Naive thymus-derived CD4-positive, alpha-beta T cell (primary cell): Measurements from ENCODE around the gene P2RY12. TPM values are rescaled to one million over a fixed set of nuclear protein-coding genes. Genes with fewer than 3 reads are reported as not detected.

Experiments
- ATAC-seq: fragments of 150-1000 bp; cut with Tn5 transposase; 2 replicates; pipeline ENCODE4 v1.10.0; 2021; ENCODE audit warnings: mild to moderate bottlenecking, moderate library complexity
- CTCF ChIA-PET: fragments of 350-600 bp; sonication (Branson Sonifier 250); formaldehyde crosslinking; loops from one replicate; lab custom pipeline; 2021; ENCODE audit warnings: antibody characterized with exemption; lab: Charles Lee
- POLR2A ChIA-PET: fragments of 350-600 bp; sonication (Branson Sonifier 250); formaldehyde crosslinking; loops from one replicate; lab custom pipeline; 2021; ENCODE audit warnings: antibody characterized with exemption, inconsistent platforms; lab: Charles Lee
- DNase-seq, 9 donors: peaks; one replicate each; pipeline versions ENCODE4 v3.0.0 to v3.0.0-alpha.2; 2020 to 2022; ENCODE audit warnings: mixed read lengths in 1 of 9
- H3K27ac ChIP-seq: one replicate; pipeline ENCODE4 v1.7.0; 2013; ENCODE audit warnings: mild to moderate bottlenecking, low read depth, low read length, moderate library complexity
- H3K27me3 ChIP-seq, 2 donors: one replicate each; pipeline ENCODE4 v1.7.0; 2013; ENCODE audit warnings: low read length in 2 of 2, mild to moderate bottlenecking in 2 of 2, moderate library complexity in 2 of 2; ENCODE audit not compliant: control insufficient read depth in 2 of 2, insufficient read depth in 2 of 2
- H3K36me3 ChIP-seq, 3 experiments: 1 replicate in 2 of 3; 2 replicates in 1 of 3; pipeline ENCODE4 v1.7.0; 2013; ENCODE audit warnings: low read length in 3 of 3, mild to moderate bottlenecking in 3 of 3, moderate library complexity in 1 of 3; ENCODE audit not compliant: insufficient read depth in 3 of 3, control insufficient read depth in 2 of 3
- H3K4me1 ChIP-seq, 2 donors: one replicate each; pipeline ENCODE4 v1.7.0; 2013; ENCODE audit warnings: low read length in 2 of 2, mild to moderate bottlenecking in 2 of 2, moderate library complexity in 1 of 2; ENCODE audit not compliant: control insufficient read depth in 2 of 2, insufficient read depth in 2 of 2
- H3K4me3 ChIP-seq: 2 replicates; pipeline ENCODE4 v1.7.0; 2013; ENCODE audit warnings: mild to moderate bottlenecking, low read length
- H3K9me3 ChIP-seq, 3 experiments: 1 replicate in 2 of 3; 2 replicates in 1 of 3; pipeline ENCODE4 v1.7.0; 2013; ENCODE audit warnings: low read length in 3 of 3; ENCODE audit not compliant: control insufficient read depth in 2 of 3
- H3K27ac Mint-ChIP-seq, 9 donors: one replicate each; pipeline ENCODE4 v1.8.0; 2020 to 2022; ENCODE audit warnings: mixed read lengths in 9 of 9, mild to moderate bottlenecking in 8 of 9, moderate library complexity in 5 of 9, inconsistent platforms in 2 of 9
- H3K27me3 Mint-ChIP-seq, 5 donors: one replicate each; pipeline ENCODE4 v1.8.0; 2021 to 2022; ENCODE audit warnings: mixed read lengths in 5 of 5, mild to moderate bottlenecking in 1 of 5
- H3K36me3 Mint-ChIP-seq, 5 donors: one replicate each; pipeline ENCODE4 v1.8.0; 2020 to 2022; ENCODE audit warnings: mixed read lengths in 5 of 5, mild to moderate bottlenecking in 3 of 5, inconsistent platforms in 1 of 5
- H3K4me1 Mint-ChIP-seq, 7 donors: one replicate each; pipeline ENCODE4 v1.8.0; 2020 to 2022; ENCODE audit warnings: mixed read lengths in 7 of 7, mild to moderate bottlenecking in 3 of 7, inconsistent platforms in 1 of 7
- H3K4me3 Mint-ChIP-seq, 10 donors: one replicate each; pipeline ENCODE4 v1.8.0; 2020 to 2022; ENCODE audit warnings: mild to moderate bottlenecking in 10 of 10, mixed read lengths in 10 of 10, moderate library complexity in 6 of 10, inconsistent platforms in 2 of 10
- H3K9me3 Mint-ChIP-seq, 11 donors: one replicate each; pipeline ENCODE4 v1.8.0; 2020 to 2022; ENCODE audit warnings: mixed read lengths in 11 of 11, mild to moderate bottlenecking in 4 of 11, inconsistent platforms in 1 of 11, moderate library complexity in 1 of 11
- intact Hi-C, 2 donors: fragments of 100-400 bp; cut with micrococcal nuclease; formaldehyde crosslinking; loops; one replicate each; pipeline ENCODE4 v1.15.1; 2023
- polyA plus RNA-seq, 2 donors: library from polyadenylated mRNA; unstranded; fragments of 300-500 nt; fragmentation: Illumina TruSeq; gene quantifications; one replicate each; pipeline ENCODE4 v1.2.3, GENCODE V29; 2021
- total RNA-seq, 6 experiments: library from RNA in 5 of 6; stranded (reverse) in 5 of 6; gene quantifications; 1 replicate in 5 of 6; 2 replicates in 1 of 6; pipeline ENCODE4 v1.2.3 and lab custom pipeline; 2021 to 2026

P2RY12 gene
- total and polyA plus RNA-seq, 7 experiments from 2014 or later, result 0.39 TPM; not detected in 6

- CTCF ChIA-PET, result no interaction called here
- Mint-ChIP-seq H3K36me3 (peaks cover 0 to 3% (median 0%) of the 10 kb centered on the region in 5 donors), H3K4me3 (no peak overlapping the region), H3K4me1 (peaks cover 0 to 2% (median 0%) of the 10 kb centered on the region in 7 donors), H3K27me3 (peaks cover 0 to 15% (median 11%) of the 10 kb centered on the region in 5 donors), H3K27ac (no peak overlapping the region), H3K9me3 (peaks cover 0 to 4% (median 0%) of the 10 kb centered on the region in 11 donors)
- Histone ChIP-seq H3K9me3 (no peaks in the 10 kb centered on the region), H3K4me3 (no peak overlapping the region), H3K27me3 (no peaks in the 10 kb centered on the region), H3K36me3 (no peaks in the 10 kb centered on the region), H3K4me1 (no peaks in the 10 kb centered on the region), H3K27ac (no peak overlapping the region)
- ATAC-seq (no peak), DNase-seq (no peak)
- POLR2A ChIA-PET, result no interaction called here
- intact Hi-C loops, result no loop called here
Observed at GRCh38 chr3:151322511-151322910, 62.0 kb downstream of the P2RY12 start.

DNA sequence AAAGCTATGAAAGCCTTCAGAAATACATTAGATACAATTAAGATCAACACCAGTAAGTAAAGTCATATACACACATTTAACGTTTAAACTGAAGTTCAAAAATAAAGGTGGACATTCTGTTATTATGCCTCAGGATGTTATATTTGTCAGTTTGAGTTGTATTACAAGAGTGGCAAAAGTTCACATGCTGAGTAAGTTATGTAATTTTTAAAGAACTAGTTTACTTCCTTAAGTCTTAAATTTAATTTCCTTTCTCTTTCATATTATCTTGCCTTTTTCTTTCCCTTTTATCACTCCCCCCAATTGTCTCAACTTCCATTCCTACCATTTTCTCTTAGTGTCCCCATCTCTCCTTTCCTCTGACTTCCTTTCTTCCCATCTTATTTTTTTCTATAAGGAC lies 63.0 kb downstream of the P2RY12 start:
- Histone ChIP-seq H3K27ac (no peak overlapping the region), H3K27me3 (no peaks in the 10 kb centered on the region), H3K9me3 (no peaks in the 10 kb centered on the region), H3K4me3 (no peak overlapping the region), H3K36me3 (no peaks in the 10 kb centered on the region), H3K4me1 (no peaks in the 10 kb centered on the region)
- no peak for DNase-seq
- H3K4me3 Mint-ChIP-seq, result no peak overlapping the region
- peaks cover 0 to 5% (median 0%) of the 10 kb centered on the region in 7 donors for H3K4me1 Mint-ChIP-seq
- H3K9me3 Mint-ChIP-seq, result peaks cover 0 to 4% (median 0%) of the 10 kb centered on the region in 11 donors
- H3K36me3 Mint-ChIP-seq, result peaks cover 0 to 3% (median 0%) of the 10 kb centered on the region in 5 donors
- ChIA-PET POLR2A (no interaction called here), CTCF (interaction anchor here (1.2 kb wide), 1 partner anchor 93 kb away, joined by 3 read pairs; no protein-coding TSS in a partner anchor)
- no peak overlapping the region for H3K27ac Mint-ChIP-seq
- intact Hi-C loops, result no loop called here
- ATAC-seq, result no peak
- H3K27me3 Mint-ChIP-seq, result peaks cover 0 to 14% (median 6%) of the 10 kb centered on the region in 5 donors

- Mint-ChIP-seq H3K4me1 (peaks cover 0 to 11% (median 0%) of the 10 kb centered on the region in 7 donors), H3K27me3 (peaks cover 0 to 4% (median 0%) of the 10 kb centered on the region in 5 donors), H3K27ac (no peak overlapping the region), H3K36me3 (peaks cover 0 to 3% (median 0%) of the 10 kb centered on the region in 5 donors), H3K9me3 (peaks cover 0 to 4% (median 0%) of the 10 kb centered on the region in 11 donors), H3K4me3 (no peak overlapping the region)
- CTCF ChIA-PET, result no interaction called here
- DNase-seq (no peak), ATAC-seq (no peak)
- Histone ChIP-seq H3K36me3 (no peaks in the 10 kb centered on the region), H3K9me3 (no peaks in the 10 kb centered on the region), H3K4me3 (no peak overlapping the region), H3K27me3 (no peaks in the 10 kb centered on the region), H3K4me1 (no peaks in the 10 kb centered on the region), H3K27ac (no peak overlapping the region)
- POLR2A ChIA-PET, result no interaction called here
- intact Hi-C loops, result no loop called here
Observed at GRCh38 chr3:151320131-151320530, 64.4 kb downstream of the P2RY12 start.

DNA sequence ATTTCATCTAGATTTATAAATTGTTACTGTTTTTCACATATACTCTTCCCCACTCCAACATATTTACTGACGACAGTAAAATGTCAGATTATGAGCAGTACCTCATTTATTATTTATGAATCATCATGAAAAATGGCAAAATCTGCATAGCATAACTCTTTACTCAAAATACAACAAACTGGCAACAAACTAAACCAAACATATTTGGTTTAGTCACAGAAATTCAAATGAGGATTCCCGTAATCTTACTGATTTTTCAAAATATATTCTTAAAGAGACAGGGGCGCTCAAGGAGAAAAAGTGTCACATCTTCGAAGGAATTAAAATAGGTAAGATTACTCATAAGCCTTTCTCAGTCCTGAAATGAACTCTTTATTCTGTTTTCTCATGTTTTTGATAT lies 64.9 kb downstream of the P2RY12 start:
- Histone ChIP-seq H3K27me3 (no peaks in the 10 kb centered on the region), H3K36me3 (no peaks in the 10 kb centered on the region), H3K4me3 (no peak overlapping the region), H3K27ac (no peak overlapping the region), H3K9me3 (no peaks in the 10 kb centered on the region), H3K4me1 (no peaks in the 10 kb centered on the region)
- peaks cover 0 to 6% (median 0%) of the 10 kb centered on the region in 5 donors for H3K27me3 Mint-ChIP-seq
- H3K36me3 Mint-ChIP-seq, result peaks cover 0 to 3% (median 0%) of the 10 kb centered on the region in 5 donors
- DNase-seq (no peak), ATAC-seq (no peak)
- H3K27ac Mint-ChIP-seq, result no peak overlapping the region
- POLR2A ChIA-PET, result no interaction called here
- H3K9me3 Mint-ChIP-seq, result peaks cover 0 to 4% (median 0%) of the 10 kb centered on the region in 11 donors
- intact Hi-C loops, result no loop called here
- H3K4me3 Mint-ChIP-seq, result no peak overlapping the region
- peaks cover 0 to 11% (median 0%) of the 10 kb centered on the region in 7 donors for H3K4me1 Mint-ChIP-seq
- CTCF ChIA-PET, result no interaction called here

DNA sequence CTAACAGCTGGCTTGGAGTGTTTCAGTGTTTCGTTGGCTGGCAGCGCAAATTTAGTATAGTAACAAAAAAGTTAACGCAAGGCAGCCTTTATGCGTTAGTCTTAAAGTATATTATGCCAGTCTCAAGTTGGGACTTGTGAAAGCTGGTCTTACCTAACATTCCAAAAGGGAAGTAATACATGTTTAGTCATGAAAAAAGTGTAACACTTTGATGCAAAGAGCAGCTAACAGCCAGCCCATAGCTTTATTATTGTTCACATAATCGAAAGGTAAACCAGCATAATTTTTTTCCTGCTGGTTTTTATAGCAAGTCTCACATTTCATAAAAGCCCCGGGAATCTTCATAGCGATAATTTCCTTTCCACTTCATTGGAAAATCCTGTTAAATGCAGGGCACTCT lies 65.6 kb downstream of the P2RY12 start:
- Histone ChIP-seq H3K4me1 (no peaks in the 10 kb centered on the region), H3K36me3 (no peaks in the 10 kb centered on the region), H3K9me3 (no peaks in the 10 kb centered on the region), H3K4me3 (no peak overlapping the region), H3K27ac (no peak overlapping the region), H3K27me3 (no peaks in the 10 kb centered on the region)
- intact Hi-C loops, result no loop called here
- peaks cover 0 to 6% (median 0%) of the 10 kb centered on the region in 5 donors for H3K27me3 Mint-ChIP-seq
- H3K36me3 Mint-ChIP-seq, result peaks cover 0 to 3% (median 0%) of the 10 kb centered on the region in 5 donors
- DNase-seq, result no peak
- CTCF ChIA-PET, result interaction anchor here (0.6 kb wide), 1 partner anchor 11 kb away, joined by 3 read pairs; no protein-coding TSS in a partner anchor
- peaks cover 0 to 11% (median 0%) of the 10 kb centered on the region in 7 donors for H3K4me1 Mint-ChIP-seq
- no peak overlapping the region for H3K4me3 Mint-ChIP-seq
- H3K27ac Mint-ChIP-seq, result no peak overlapping the region
- peak; percentile 51 for ATAC-seq
- peaks cover 0 to 4% (median 0%) of the 10 kb centered on the region in 11 donors for H3K9me3 Mint-ChIP-seq
- POLR2A ChIA-PET, result no interaction called here

GRCh38 chr3:151318313-151318712 lies 66.2 kb downstream of the P2RY12 start:
- CTCF ChIA-PET, result interaction anchor here (0.6 kb wide), 1 partner anchor 11 kb away, joined by 3 read pairs; no protein-coding TSS in a partner anchor

More at GRCh38 chr3:151318313-151318712, 66.2 kb downstream of the P2RY12 start:
- no peak overlapping the region for H3K27ac Mint-ChIP-seq
- Histone ChIP-seq H3K4me1 (no peaks in the 10 kb centered on the region), H3K27ac (no peak overlapping the region), H3K9me3 (no peaks in the 10 kb centered on the region), H3K36me3 (no peaks in the 10 kb centered on the region), H3K27me3 (no peaks in the 10 kb centered on the region), H3K4me3 (no peak overlapping the region)
- H3K27me3 Mint-ChIP-seq, result peaks cover 0 to 6% (median 0%) of the 10 kb centered on the region in 5 donors
- POLR2A ChIA-PET, result no interaction called here
- no peak overlapping the region for H3K4me3 Mint-ChIP-seq
- H3K9me3 Mint-ChIP-seq, result peaks cover 0 to 4% (median 0%) of the 10 kb centered on the region in 11 donors
- ATAC-seq, result no peak
- peaks cover 0 to 11% (median 0%) of the 10 kb centered on the region in 7 donors for H3K4me1 Mint-ChIP-seq
- DNase-seq, result no peak
- H3K36me3 Mint-ChIP-seq, result peaks cover 0 to 3% (median 0%) of the 10 kb centered on the region in 5 donors
- intact Hi-C loops, result no loop called here
